Panc1 (cell line): Measurements from ENCODE around the gene RNF213.
A peak's percentile ranks its signal among the peaks of the same experiment; 100 is the strongest.

ENCODE experiments used
- CTCF ChIP-seq: fragments of 450-650 bp; IDR thresholded peaks from 2 replicates; pipeline ENCODE4 v1.5.1; 2017; ENCODE audit warnings: mild to moderate bottlenecking
- POLR2AphosphoS5 ChIP-seq: IDR thresholded peaks from 2 replicates; pipeline ENCODE4 v1.6.1; 2012; ENCODE audit warnings: mild to moderate bottlenecking, low read depth, low read length, moderate library complexity
- TCF7L2 ChIP-seq: IDR thresholded peaks from 2 replicates; pipeline ENCODE4 v1.6.1; 2011; ENCODE audit warnings: mild to moderate bottlenecking, low read depth, low read length, inconsistent platforms
- TF ChIP-seq, protein P1 (sequence below), 2 experiments: IDR thresholded peaks; 2 replicates each; pipeline ENCODE4 v1.6.1; 2011 to 2012; ENCODE audit warnings: low read depth in 2 of 2, control low read depth in 1 of 2, low read length in 1 of 2, mild to moderate bottlenecking in 1 of 2, moderate library complexity in 1 of 2; ENCODE audit not compliant: insufficient read depth in 1 of 2

GRCh38 chr17:80270104-80270503 is 9.5 kb downstream of the RNF213 start:
- TF ChIP-seq, protein P1, sequence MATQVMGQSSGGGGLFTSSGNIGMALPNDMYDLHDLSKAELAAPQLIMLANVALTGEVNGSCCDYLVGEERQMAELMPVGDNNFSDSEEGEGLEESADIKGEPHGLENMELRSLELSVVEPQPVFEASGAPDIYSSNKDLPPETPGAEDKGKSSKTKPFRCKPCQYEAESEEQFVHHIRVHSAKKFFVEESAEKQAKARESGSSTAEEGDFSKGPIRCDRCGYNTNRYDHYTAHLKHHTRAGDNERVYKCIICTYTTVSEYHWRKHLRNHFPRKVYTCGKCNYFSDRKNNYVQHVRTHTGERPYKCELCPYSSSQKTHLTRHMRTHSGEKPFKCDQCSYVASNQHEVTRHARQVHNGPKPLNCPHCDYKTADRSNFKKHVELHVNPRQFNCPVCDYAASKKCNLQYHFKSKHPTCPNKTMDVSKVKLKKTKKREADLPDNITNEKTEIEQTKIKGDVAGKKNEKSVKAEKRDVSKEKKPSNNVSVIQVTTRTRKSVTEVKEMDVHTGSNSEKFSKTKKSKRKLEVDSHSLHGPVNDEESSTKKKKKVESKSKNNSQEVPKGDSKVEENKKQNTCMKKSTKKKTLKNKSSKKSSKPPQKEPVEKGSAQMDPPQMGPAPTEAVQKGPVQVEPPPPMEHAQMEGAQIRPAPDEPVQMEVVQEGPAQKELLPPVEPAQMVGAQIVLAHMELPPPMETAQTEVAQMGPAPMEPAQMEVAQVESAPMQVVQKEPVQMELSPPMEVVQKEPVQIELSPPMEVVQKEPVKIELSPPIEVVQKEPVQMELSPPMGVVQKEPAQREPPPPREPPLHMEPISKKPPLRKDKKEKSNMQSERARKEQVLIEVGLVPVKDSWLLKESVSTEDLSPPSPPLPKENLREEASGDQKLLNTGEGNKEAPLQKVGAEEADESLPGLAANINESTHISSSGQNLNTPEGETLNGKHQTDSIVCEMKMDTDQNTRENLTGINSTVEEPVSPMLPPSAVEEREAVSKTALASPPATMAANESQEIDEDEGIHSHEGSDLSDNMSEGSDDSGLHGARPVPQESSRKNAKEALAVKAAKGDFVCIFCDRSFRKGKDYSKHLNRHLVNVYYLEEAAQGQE (IDR thresholded peaks at IDR 0.05; ENCODE audit: insufficient read depth in 1 of 2, low read depth in 2 of 2, low read length in 1 of 2), result no peak
- TF ChIP-seq CTCF, result no peak
- TF ChIP-seq POLR2AphosphoS5, result peak; percentile 22; the same call in 1 of the 2 replicates
- TF ChIP-seq TCF7L2, result no peak
